Muscle layer of duodenum (tissue), 2 donors: ENCODE data around the gene ACP7.

Experiments
- H3K27ac ChIP-seq: one replicate; pipeline ENCODE4 v1.7.0; 2013; ENCODE audit warnings: mild to moderate bottlenecking, low read length
- H3K27me3 ChIP-seq: one replicate; pipeline ENCODE4 v1.7.0; 2013; ENCODE audit warnings: low read depth, mild to moderate bottlenecking, control low read depth, low read length
- H3K36me3 ChIP-seq, 2 donors: one replicate each; pipeline ENCODE4 v1.7.0; 2013; ENCODE audit warnings: low read length in 2 of 2, control low read depth in 1 of 2, mild to moderate bottlenecking in 1 of 2; ENCODE audit not compliant: insufficient read depth in 2 of 2, control insufficient read depth in 1 of 2
- H3K4me1 ChIP-seq, 2 donors: one replicate each; pipeline ENCODE4 v1.7.0; 2013; ENCODE audit warnings: low read length in 2 of 2, mild to moderate bottlenecking in 2 of 2, control low read depth in 1 of 2, moderate library complexity in 1 of 2; ENCODE audit not compliant: insufficient read depth in 2 of 2, control insufficient read depth in 1 of 2
- H3K4me3 ChIP-seq, 2 donors: one replicate each; pipeline ENCODE4 v1.7.0; 2013; ENCODE audit warnings: low read length in 2 of 2, low read depth in 1 of 2, mild to moderate bottlenecking in 1 of 2
- H3K9me3 ChIP-seq, 2 donors: one replicate each; pipeline ENCODE4 v1.7.0; 2013; ENCODE audit warnings: low read length in 2 of 2, control low read depth in 1 of 2, mild to moderate bottlenecking in 1 of 2; ENCODE audit not compliant: control insufficient read depth in 1 of 2
- donor health status: healthy.

Gene ACP7

GRCh38 chr19:39126312-39127187 is 42.4 kb downstream of the ACP7 start:
- H3K27ac ChIP-seq = peak overlapping the region; percentile 56
- H3K36me3 ChIP-seq = no peaks in the 10 kb centered on the region
- H3K4me3 ChIP-seq = peak overlapping the region; percentile 78 to 97
- peaks cover 0 to 41% of the 10 kb centered on the region in 2 donors for H3K4me1 ChIP-seq
- no peaks in the 10 kb centered on the region for H3K9me3 ChIP-seq
- no peaks in the 10 kb centered on the region for H3K27me3 ChIP-seq

DNA sequence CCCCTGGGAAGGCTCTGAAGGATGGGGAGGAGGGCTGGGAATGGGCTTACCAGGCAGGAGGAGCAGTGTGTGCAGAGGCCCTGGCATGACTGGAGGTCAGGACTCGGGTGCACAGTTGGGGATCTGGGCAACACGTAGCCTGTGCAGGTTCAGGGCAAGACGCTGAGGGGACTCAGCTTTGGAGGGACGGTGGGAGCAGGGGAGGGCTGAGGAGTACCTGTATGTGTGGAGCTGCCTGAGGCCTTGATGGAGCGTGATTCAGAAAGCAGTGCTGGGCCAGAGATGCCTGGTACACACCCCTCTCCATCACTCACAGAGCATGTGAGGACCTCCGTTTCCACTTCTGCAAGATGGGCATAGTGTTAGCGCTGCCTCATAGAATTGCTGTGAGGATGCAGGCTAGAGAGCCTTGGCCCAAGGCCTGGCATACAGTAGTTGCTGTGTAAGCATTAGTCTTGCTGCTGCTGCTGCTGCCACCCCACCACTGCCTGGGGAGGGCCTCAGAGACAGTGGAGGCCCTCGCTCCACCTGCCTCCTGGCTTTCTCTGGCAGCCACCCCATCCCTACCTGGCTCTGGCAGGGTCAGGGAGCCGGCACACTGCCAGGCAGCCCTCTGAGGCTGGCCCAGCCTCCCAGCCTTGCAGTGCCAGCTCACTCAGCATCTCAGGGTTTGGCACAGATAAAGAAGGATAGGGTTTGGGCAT is 43.8 kb downstream of the ACP7 start:
- H3K4me1 ChIP-seq = peaks cover 6 to 53% of the 10 kb centered on the region in 2 donors
- H3K4me3 ChIP-seq = no peak overlapping the region
- peak overlapping the region; percentile 56 for H3K27ac ChIP-seq

DNA sequence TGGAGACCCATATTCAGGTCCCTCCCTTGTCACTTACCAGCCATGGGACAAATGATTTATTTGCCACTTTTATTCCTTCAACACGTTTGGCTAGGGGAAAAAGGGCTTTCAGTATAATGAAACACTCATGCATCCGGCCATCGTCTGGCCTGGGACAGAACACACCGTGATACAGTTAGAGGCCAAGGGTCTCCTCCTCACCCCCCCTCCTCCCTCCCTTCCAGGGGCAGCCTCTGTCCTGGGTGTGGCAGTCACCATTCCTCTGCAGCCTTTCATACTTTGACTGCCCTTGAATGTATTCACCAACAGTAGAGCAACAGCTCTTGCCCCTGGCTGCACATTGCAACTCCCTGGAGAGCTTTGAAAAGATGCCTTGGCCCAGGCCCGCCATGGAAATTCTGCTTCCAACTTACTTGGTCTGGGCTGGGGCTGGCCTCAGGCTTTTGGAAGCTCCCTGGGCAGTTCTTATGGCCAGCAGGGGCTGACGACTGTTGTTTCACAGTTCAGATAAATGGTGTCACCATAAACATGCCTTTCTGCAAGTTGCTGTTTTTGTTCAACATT is 44.4 kb downstream of the ACP7 start:
- Histone ChIP-seq H3K4me1 (peaks cover 9 to 59% of the 10 kb centered on the region in 2 donors), H3K4me3 (no peak overlapping the region), H3K27ac (no peak overlapping the region), H3K9me3 (no peaks in the 10 kb centered on the region), H3K27me3 (no peaks in the 10 kb centered on the region), H3K36me3 (no peaks in the 10 kb centered on the region)

More for the DNA sequence above, 43.8 kb downstream of the ACP7 start:
- H3K9me3 ChIP-seq = no peaks in the 10 kb centered on the region
- H3K36me3 ChIP-seq = no peaks in the 10 kb centered on the region
- no peaks in the 10 kb centered on the region for H3K27me3 ChIP-seq

DNA sequence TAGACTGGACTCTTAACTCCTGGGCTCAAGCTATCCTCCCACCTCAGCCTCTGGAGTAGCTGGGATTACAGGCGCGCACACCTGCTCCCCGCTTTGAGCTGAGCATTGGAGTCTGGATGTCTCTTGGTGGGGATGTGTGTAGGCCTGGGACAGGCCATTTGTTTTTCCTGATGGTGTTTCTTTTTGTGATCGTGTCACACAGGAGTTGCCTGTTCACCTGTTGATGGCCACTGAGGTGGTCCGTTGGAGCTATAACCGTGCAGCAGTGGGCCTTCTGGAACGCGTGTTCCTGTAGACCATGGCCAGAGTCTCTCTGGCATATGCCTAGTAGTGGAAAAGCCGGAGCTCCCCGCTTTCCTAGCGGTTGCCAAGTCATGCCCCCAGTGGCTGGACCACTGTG is 44.9 kb downstream of the ACP7 start:
- Histone ChIP-seq H3K4me3 (no peak overlapping the region), H3K36me3 (no peaks in the 10 kb centered on the region), H3K27me3 (no peaks in the 10 kb centered on the region), H3K27ac (no peak overlapping the region), H3K9me3 (no peaks in the 10 kb centered on the region), H3K4me1 (peaks cover 9 to 64% of the 10 kb centered on the region in 2 donors)

DNA sequence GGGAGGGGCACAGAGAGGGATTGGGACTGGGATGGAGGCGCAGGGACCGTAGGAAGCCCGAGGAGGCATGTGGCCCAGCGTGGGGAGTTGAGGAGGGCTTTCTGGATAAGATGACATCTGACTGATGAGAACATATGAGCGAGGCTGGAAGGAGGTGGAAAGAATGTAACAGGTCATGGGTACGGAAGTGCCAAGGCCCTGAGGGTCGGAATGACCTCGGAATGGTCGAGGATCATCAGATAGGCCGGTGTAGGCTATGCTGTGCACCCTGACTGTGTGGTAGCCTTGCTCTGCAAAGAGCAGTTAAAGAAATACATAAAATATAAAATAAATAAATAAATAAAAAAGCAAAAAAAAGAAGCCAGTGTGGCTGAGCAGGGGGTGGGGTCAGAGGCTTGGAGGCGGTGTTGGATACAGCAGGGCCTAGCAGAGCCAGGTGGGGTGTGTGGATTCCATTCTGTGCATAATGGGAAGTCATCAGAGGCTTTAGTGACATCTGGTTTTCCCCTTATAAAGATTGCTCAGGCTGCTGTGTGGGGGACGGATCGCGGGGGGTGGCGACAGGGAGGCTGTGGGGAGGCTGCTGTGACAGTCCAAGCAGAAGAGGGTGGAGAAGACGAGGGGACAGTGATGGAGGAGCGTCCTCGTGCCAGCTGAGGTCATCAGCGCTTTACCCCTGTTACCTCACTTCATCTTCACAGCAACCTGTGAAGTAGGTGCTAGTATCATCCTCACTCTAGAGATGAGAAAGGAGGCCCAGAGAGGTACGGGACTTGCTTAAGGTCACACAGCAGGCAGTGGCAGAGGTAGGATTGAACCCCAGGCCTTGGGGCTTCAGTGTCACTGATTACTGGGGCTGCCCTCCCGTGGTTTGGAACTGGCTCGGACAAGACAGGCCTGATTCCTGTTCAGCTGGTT is 46.4 kb downstream of the ACP7 start:
- Histone ChIP-seq H3K4me3 (no peak overlapping the region), H3K36me3 (no peaks in the 10 kb centered on the region), H3K9me3 (no peaks in the 10 kb centered on the region), H3K4me1 (peaks cover 9 to 66% of the 10 kb centered on the region in 2 donors), H3K27me3 (no peaks in the 10 kb centered on the region), H3K27ac (no peak overlapping the region)

DNA sequence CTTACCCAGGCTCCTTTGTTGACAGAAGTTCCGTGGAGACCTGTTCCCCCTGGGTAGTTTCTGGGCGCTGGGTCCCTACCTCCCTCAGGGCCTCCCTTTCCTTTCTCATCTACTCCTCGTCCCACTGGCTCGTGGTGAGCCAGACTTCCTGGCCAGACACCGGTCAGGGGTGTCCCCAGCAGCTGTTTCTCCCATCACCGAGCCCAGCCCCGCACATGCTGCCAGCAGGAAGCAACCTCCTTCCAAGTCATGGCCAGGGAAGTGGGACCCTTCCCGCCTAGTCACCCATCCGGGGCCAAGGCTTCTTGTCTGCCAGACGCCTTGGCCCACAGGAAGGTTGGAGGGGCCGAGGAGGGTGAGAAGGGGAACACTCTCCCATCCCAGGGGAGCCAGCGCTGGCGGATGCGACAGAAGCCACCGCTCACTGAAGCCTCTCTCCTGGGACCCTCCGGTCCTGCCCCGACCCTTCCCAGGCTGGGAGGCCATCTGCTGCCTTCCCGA is 47.1 kb downstream of the ACP7 start:
- Histone ChIP-seq H3K27me3 (no peaks in the 10 kb centered on the region), H3K27ac (no peak overlapping the region), H3K9me3 (no peaks in the 10 kb centered on the region), H3K36me3 (no peaks in the 10 kb centered on the region), H3K4me3 (no peak overlapping the region), H3K4me1 (peaks cover 9 to 68% of the 10 kb centered on the region in 2 donors)

DNA sequence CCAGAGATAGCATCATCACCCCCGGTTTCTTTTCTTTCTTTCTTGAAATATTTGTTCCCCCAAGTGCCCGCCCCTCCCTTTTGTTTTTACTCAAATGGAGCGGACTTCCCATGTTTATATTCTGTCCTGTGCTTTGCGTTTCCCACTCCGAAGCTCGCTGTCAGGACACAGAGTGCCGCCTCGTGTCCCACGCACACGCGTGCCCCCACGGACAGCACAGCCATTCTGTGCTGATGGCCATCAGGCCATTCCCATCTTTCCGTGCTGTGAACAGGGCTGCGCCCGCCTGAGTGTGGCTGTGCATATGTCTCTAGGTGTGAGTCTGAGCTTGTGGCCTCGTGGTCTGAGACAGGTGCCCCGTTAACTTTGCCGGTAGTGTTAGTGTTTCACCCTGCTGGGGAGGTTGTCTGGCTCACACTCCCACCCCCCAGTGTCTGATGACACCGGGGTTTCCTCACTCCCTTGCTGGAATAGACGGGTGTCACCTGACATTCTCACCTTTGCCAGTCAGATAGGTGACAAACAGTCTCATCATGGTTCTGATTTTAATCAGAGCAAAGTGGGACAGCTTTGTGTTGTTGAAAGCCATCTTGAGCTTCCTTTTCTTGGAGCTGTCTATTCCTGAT is 48.3 kb downstream of the ACP7 start:
- Histone ChIP-seq H3K27me3 (no peaks in the 10 kb centered on the region), H3K9me3 (no peaks in the 10 kb centered on the region), H3K4me1 (peaks cover 9 to 62% of the 10 kb centered on the region in 2 donors), H3K36me3 (no peaks in the 10 kb centered on the region), H3K27ac (no peak overlapping the region), H3K4me3 (no peak overlapping the region)

- no peaks in the 10 kb centered on the region for H3K9me3 ChIP-seq
- H3K4me3 ChIP-seq = no peak overlapping the region
- no peaks in the 10 kb centered on the region for H3K36me3 ChIP-seq
- H3K27me3 ChIP-seq = no peaks in the 10 kb centered on the region
- H3K4me1 ChIP-seq = peaks cover 9 to 58% of the 10 kb centered on the region in 2 donors
- H3K27ac ChIP-seq = no peak overlapping the region
These were observed 49.5 kb downstream of the ACP7 start for GRCh38 chr19:39133431-39134270.

DNA sequence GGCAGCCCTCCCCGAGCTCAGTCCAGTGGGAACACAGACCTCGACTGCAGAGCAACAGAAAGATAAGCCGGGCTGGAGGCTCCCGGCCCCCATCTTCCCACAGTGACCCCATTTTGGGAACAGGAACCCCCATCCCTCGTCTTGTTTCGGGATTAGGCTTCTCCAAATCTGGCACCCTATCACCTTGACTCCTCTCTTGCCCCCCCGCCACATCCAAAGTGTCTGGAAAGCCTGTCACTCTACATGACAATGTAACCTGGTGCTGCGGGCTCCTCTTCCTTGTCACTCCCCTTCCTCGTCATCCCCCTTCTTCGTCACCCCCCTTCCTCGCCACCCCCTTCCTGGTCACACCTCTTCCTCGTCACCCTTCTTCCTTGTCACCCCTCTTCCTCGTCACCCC is 51.5 kb downstream of the ACP7 start:
- no peaks in the 10 kb centered on the region for H3K9me3 ChIP-seq
- H3K27ac ChIP-seq = no peak overlapping the region
- H3K36me3 ChIP-seq = no peaks in the 10 kb centered on the region
- H3K4me1 ChIP-seq = peaks cover 16 to 64% of the 10 kb centered on the region in 2 donors
- no peaks in the 10 kb centered on the region for H3K27me3 ChIP-seq
- no peak overlapping the region for H3K4me3 ChIP-seq
